Left forelimb (tissue), 1 donor: ENCODE results near the gene NDUFV1.
"Not testable (repeated sequence)": the region's sequence is repeated elsewhere in the genome, so short reads cannot be mapped to it uniquely, and the experiment has no call there.

Source experiments
- DNase-seq: peaks from one replicate; pipeline ENCODE4 v3.0.0-alpha.2; 2018; ENCODE audit warnings: low spot score

The NDUFV1 gene

GRCh38 chr11:67656278-67656922, 49.7 kb downstream of the NDUFV1 start:
- no peak for DNase-seq

- no peak for DNase-seq
Observed at GRCh38 chr11:67657300-67657699, 50.6 kb downstream of the NDUFV1 start.

- not testable (repeated sequence) for DNase-seq
Observed at GRCh38 chr11:67659651-67660165, 53.0 kb downstream of the NDUFV1 start.

- DNase-seq: not testable (repeated sequence)
Observed at GRCh38 chr11:67660752-67661151, 54.0 kb downstream of the NDUFV1 start.
